KG1 (cell line): ENCODE data around the gene ADARB2.
"Not testable (repeated sequence)": the region's sequence is repeated elsewhere in the genome, so short reads cannot be mapped to it uniquely, and the experiment has no call there.

Experiments
- DNase-seq: peaks from one replicate; lab custom pipeline; 2025; lab: John Stamatoyannopoulos, UW

Gene ADARB2

GRCh38 chr10:1227510-1228402 is 509.6 kb downstream of the ADARB2 start:
- DNase-seq = no peak

GRCh38 chr10:1226907-1227306 is 510.4 kb downstream of the ADARB2 start:
- not testable (repeated sequence) for DNase-seq

DNA sequence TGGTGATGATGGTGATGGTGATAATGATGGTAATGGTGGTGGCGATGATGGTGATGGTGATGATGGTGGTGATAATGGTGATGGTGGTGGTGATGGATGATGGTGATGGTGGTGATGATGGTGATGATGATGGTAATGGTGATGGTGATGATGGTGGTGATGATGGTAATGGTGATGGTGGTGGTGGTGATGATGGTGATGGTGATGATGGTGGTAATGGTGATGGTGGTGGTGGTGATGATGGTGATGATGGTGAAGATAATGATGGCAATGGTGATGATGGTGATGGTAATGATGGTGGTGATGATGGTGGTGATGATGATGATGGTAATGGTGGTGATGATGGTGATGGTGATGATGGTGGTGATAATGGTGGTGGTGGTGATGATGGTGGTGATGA is 517.5 kb downstream of the ADARB2 start:
- DNase-seq = not testable (repeated sequence)

DNA sequence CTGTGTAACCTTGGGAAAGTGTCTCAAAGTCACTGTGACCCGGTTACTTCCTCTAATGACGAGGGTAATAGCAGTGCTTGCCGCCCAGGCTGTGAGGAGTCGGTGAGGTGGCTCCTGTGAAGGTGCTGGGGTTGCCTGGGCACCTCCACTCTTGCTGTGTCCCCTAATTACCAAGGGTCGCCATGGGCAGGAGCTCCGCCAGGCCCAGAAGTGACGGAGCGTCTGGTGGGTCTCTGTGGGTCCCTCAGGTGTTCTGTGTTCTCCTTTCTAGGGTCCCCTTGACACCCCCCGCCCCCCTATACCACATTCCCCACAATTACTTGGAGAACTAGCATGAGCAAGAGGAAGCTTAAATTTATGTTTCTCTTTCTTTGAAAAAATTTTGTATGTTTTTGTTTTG is 519.7 kb downstream of the ADARB2 start:
- DNase-seq = no peak

- no peak for DNase-seq
Measured at GRCh38 chr10:1217237-1217587, 520.1 kb downstream of the ADARB2 start.

GRCh38 chr10:1216574-1217236 is 520.6 kb downstream of the ADARB2 start:
- no peak for DNase-seq

DNA sequence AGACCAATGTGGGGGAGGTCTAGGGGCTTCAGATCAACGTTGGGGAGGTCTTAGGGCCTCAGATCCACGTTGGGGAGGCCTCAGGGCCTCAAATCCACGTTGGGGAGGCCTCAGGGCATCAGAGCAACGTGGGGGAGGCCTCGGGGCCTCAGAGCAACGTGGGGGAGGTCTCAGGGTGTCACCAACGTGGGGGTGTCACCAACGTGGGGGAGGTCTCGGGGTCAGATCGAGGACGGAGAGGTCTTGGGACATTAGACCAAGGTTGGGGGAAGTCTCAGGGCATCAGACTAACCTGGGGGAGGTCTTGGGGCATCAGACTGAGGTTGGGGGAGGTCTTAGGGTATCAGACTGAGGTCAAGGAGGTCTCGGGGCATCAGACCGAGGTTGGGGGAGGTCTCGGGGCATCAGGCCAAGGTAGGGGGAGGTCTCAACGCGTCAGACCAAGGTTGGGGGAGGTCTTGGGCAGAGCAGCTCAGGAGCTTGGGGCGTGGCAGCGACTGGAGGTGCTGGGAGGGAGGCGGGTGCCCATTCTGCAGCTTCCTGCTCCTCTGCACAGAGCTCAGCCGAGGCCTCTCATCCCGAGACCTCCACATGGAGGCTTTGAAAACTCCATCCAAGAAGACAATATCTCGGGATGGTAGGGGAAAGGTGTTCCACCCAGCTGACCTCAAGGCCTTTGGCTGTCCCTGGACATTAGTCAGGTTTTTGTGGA is 521.3 kb downstream of the ADARB2 start:
- DNase-seq = no peak

DNA sequence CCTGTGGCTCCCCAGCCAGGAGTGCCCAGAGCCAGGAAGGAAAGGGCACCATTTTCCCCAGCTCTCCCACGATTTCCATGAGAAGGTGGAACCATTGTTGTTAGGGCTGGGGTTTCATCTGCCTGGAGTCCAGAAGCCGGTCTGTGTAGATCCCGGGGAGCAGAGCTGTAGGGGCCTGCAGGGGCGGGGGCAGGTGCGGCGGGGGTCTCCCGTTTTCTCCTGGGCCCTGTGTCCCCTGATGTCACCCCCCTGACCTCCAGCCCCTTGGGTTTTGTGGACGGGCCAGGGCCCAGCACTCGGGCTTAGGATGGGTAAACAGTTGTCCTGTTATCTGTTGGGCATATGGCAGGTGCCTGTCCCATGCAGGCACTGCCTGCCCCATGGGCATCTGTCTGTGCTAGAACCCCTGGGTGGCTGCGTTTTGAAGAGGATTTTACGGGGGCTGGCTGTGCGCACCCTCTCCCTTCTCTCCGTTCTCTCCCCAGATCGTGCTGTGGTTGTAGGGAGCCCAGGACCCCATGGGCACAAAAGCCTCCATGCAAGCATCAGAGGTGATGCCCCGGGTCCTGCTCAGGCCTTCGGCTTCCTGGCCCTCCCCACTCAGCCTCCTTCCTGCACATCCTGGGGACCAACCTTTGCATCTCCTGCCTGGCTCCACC is 522.3 kb downstream of the ADARB2 start:
- DNase-seq = no peak

DNA sequence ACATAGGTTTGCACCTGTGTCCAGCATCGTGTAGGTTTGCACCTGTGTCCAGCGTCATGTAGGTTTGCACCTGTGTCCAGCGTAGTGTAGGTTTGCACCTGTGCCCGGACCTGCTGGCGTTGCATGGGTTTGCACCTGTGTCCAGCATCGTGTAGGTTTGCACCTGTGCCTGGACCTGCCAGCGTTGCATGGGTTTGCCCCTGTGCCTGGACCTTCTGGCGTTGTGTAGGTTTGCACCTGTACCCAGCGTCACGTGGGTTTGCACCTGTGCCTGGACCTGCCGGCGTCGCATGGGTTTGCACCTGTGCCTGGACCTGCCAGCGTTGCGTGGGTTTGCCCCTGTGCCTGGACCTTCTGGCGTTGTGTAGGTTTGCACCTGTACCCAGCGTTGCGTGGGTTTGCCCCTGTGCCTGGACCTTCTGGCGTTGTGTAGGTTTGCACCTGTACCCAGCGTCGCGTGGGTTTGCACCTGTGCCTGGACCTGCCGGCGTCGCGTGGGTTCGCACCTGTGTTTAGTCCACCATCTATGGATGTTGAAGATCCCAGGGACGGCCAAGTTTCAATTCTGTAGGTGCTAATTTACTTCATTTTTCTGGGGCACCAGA is 523.2 kb downstream of the ADARB2 start:
- DNase-seq = no peak

DNA sequence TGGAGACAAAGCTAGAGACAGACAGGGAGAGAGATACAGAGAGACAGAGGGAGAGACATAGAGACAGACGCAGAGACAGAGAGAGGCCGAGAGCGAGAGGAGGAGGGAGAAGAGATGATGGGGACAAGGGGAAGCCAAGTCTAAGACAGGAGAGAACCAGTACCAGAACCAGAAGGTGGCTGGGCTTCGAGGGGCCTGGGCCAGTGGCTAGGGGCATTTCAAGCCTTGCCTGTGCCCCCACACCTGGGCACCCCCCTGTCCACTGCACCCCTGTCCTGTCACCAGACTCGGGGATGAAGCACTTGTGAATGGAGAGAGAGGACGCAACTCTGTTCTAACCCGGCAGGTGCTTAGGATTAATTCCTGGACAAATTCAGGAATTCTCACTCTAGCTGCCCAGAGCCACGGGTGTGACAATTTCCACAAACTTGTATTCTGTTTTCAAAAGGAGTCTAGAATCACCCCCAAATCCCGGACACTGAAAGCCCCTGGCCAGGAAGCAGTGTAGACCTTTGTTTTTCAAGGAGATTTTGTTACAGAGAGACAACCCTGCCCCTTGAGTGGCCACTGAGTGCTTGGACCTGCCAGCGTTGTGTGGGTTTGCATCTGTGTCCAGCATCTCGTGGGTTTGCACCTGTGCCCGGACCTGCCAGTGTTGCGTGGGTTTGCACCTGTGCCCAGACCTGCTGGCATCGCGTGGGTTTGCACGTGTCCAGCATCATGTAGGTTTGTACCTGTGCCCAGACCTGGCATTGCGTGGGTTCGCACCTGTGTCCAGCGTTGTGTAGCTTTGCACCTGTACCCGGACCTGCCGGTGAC is 523.9 kb downstream of the ADARB2 start:
- DNase-seq = no peak

GRCh38 chr10:1212571-1213141 is 524.7 kb downstream of the ADARB2 start:
- no peak for DNase-seq

GRCh38 chr10:1211844-1212570 is 525.3 kb downstream of the ADARB2 start:
- no peak for DNase-seq

- DNase-seq = no peak
Measured at GRCh38 chr10:1210667-1211066, 526.7 kb downstream of the ADARB2 start.

DNA sequence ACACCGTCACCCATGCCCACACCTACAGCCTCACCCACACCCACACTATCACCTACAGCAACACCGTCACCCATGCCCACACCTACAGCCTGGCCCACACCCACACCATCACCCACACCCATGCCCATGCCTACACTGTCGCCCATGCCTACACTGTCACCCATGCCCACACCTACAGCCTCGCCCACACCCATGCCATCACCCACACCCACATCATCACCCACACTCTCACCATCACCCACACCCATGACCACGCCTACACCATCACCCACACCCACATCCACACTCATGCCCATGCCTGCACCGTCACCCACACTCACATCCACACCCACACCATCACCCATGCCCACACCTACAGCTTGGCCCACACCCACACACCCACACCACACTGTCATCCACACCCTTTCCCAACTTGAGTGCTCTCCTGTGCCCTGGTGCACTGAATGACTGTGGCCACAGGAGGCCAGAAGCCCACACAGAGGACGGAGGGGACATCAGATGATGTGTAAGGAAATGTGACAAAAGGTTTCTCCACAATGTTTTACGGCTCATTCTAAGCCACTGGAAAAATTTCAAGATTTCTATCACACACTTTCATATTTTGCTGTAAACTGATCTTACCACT is 527.9 kb downstream of the ADARB2 start:
- DNase-seq = no peak

DNA sequence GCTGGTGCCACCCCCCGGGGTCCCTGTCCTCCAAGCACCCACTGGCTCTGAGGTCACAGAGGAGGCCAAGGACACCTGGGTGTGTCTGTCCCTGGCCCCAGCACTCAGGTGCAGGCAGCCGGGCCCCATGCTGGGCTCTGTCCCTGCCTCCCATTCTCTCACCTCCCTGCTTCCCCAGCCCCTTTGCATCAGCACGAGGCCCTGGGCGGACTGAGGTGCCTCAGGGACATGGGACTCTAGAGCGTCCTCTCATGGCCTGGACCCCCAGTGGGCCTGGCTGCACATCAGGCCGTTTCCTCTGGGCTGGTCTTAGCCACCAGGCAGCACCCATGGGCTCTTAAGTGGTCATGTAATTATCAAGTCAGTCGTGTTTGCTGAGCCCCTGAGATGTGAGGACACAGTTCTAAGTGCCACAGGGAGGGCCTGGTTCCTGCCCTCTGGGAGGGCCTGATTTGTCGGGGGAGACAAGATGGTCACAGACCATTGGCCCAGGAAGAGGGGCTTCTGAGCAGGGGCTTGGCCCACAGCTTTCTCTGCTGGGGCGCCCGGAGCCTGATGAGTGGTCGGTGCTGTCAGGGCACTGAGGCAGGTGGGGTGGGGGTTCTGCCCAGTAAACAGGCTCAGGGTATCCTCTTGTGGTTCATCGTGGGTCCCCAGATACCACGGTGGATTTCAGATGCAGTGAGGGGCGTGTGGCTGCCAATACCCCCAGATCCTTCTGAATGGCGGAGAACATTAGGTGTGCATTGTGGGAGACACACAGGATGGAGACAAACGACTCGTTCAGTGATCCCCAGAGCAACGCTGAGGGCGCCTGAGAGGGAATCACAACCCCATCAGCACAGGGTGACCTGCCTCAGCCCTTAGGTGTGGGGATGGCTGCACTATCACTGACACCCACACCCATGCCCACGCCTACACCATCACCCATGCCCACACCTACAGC is 528.7 kb downstream of the ADARB2 start:
- no peak for DNase-seq

GRCh38 chr10:1206601-1207000 is 530.7 kb downstream of the ADARB2 start:
- no peak for DNase-seq

- DNase-seq = no peak
Measured at GRCh38 chr10:1206101-1206500, 531.2 kb downstream of the ADARB2 start.

GRCh38 chr10:1205450-1206030 is 531.8 kb downstream of the ADARB2 start:
- DNase-seq = no peak
